Eye (tissue), 1 donor: ENCODE results near the gene KIF25.
"Not testable (repeated sequence)": the region's sequence is repeated elsewhere in the genome, so short reads cannot be mapped to it uniquely, and the experiment has no call there.

ENCODE experiments used
- DNase-seq: peaks from one replicate; pipeline ENCODE4 v3.0.0-alpha.2; 2015

The KIF25 gene

DNA sequence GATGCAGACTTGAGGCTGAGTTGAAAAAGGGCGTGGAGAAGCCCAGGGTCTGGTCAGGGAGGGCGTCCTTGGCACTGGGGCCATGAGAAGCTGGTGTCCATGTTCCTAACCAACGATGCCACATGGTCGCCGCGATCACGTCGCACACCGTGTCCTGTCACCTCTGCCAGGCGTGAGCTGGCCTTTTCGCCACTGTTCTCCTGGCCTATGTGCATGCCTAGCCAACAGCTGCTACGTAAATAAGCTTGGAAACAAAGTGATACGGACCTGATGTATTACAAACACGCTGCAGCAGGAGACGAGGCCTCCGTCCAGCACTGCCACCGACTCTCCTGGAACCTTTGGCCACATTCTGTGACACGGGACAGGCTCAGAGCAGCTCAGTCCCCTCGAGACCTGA is 22.0 kb upstream of the KIF25 start:
- no peak for DNase-seq

DNA sequence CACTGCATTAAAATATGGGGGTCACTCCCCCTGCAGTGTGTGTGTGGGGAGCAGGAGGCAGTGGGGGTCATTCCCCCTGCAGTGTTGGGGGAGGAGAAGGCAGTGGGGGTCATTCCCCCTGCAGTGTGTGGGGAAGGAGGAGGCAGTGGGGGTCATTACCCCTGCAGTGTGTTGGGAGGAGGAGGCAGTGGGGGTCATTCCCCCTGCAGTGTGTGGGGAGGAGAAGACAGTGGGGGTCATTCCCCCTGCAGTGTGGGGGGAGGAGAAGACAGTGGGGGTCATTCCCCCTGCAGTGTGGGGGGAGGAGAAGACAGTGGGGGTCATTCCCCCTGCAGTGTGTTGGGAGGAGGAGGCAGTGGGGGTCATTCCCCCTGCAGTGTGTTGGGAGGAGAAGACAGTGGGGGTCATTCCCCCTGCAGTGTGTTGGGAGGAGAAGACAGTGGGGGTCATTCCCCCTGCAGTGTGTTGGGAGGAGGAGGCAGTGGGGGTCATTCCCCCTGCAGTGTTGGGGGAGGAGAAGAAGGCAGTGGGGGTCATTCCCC is 21.3 kb upstream of the KIF25 start:
- not testable (repeated sequence) for DNase-seq

DNA sequence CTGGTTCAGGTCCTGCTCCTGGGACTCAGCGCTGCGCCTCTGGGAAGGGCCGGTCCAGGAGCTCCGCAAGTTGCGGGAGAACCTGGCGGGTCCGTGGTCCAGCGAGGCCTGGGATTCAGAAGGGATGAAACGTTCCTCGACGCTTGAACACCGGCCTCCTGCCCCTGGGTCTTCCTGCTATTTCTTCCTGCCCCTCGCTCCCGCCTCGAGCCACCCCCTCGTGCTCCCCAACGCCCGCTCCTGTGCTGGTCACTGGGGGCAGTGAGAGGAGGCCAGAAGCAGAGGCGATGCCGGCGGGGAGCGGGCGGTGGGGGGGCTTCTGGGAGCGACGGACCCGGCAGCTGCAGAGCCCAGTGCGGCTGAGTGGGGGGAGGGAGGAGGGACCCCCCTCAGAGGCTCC is 20.8 kb upstream of the KIF25 start:
- no peak for DNase-seq

DNA sequence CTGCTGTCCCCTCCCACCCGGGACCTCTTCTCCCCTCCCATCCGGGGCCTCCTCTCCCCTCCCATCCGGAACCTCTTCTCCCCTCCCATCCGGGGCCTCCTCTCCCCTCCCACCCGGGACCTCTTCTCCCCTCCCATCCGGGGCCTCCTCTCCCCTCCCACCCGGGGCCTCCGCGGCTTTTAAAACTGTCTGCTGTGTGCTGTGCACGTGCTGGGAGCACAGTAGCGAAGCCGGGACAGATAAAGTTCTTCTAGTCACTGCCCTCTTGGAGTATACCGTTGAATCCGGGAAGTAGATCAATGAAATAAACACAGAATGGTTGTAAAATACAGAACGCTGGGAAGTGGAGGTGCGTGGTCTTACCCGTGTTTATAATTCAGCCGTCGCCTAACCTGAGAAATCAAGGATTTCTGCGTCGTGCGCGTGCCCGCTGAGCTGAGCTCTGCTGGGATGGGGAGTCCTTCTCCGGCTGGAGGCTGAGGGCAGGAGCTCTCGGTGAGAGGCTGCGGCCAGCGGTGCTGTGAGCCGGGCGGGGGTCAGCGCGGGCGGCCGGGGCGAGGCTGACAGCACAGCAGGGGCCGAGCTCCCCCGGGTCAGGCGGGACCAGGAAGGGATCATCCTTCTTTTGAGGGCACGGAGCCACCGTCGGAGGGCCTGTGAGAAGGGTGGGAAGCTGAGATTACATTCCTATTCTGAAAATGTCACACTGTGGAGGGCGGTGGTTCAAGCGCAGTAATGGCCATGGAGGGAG is 19.6 kb upstream of the KIF25 start:
- DNase-seq: no peak

DNA sequence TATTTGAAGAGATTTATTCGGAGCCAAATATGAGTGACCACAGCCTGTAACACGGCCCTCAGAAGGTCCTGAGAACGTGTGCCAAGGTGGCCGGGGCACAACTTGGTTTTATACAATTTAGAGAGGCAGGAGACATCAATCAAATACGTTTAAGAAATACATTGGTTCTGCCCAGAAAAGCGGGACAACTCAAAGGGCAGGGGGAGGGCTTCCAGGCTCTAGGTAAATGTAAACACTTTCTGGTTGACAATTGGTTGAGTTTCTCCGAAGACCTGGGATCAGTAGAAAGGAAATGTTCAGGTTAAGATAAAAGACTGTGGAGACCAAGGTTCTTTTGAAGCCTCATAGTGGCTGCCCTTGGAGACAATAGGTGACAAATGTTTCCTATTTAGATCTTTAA is 18.9 kb upstream of the KIF25 start:
- DNase-seq: no peak

DNA sequence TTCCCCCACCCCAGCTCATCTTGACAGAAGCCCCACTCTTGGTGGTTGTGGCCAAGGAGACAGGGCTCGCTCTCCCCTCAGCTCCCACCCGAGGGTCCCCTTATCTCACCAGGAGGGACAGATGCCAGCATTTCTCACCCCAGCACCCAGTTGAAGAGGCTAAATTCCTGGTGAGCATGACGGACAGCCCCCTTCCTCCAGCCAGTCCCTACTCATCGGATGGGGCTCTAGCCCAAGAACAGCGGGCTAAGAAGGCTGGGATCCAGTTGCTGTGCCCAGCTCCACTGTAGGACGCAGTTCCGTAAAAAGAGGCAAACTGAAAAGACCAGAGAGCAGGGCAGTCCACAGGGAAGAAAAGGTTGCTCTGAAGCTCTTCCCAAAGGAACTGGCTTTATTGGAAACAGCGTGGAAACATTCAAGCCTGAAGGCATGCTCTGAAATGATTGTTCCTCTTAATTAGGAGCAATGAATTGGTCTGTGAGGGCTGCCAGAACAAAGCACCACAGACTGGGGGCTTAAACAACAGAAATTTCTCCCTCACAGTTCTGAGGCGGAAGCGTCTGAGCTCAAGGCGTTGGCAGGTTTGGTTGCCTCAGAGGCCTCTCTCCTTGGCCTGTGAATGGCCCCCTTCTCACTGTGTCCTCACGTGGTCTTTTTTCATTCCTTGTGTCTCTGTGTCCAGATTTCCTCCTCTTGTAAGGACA is 17.9 kb upstream of the KIF25 start:
- DNase-seq: peak; percentile 23

DNA sequence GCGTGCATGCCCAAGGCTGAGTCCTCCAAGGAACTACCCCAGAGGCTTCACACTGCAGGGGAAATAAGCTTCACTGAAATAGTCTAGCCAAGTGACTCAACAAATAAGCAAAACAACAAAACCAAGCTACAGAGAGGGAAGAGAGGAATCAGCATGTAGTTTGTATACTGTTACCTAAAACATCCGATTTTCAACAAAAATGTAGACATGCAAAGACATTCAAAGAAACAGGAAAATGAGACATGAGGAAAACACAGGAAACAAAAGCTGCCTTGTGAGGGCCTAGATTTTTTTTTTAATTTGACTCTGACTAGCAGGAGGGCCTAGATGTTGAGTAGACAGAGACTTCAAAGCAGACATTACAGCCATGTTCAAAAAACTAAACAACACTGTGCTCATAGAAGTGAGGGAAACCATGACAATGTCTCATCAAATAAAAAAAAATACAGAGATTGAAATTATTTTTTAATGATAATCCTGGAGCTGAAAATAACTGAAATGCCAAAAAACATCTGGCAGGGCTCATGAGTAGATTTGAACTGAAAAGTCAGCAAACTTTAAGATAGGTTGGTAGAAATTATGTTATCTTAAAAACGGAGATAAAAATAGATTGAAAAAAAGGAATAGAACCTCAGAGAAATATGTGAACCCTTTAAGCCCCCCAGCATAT is 16.4 kb upstream of the KIF25 start:
- no peak for DNase-seq

DNA sequence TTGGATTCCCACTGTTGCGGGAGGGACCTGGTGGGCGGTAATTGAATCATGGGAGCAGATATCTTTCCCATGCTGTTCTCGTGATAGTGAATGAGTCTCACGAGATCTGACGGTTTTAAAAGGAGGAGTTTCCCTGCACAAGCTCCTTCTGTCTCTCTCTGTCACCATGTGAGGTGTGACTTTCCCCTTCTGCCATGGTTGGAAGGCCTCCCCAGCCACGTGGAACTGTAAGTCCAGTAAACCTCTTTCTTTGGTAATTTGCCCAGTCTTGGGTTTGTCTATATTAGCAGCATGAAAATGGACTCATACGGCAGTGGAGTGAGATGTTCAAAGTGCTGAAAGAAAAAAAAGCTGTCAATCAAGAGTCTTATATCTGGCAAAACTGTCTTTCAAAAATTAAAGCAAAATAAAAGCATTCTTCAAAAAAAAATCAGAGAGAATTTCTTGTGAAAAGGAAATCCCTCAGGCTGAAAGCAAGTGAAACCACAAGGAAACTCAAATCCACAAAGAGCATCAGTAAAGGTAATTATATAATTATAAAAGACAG is 15.5 kb upstream of the KIF25 start:
- no peak for DNase-seq

DNA sequence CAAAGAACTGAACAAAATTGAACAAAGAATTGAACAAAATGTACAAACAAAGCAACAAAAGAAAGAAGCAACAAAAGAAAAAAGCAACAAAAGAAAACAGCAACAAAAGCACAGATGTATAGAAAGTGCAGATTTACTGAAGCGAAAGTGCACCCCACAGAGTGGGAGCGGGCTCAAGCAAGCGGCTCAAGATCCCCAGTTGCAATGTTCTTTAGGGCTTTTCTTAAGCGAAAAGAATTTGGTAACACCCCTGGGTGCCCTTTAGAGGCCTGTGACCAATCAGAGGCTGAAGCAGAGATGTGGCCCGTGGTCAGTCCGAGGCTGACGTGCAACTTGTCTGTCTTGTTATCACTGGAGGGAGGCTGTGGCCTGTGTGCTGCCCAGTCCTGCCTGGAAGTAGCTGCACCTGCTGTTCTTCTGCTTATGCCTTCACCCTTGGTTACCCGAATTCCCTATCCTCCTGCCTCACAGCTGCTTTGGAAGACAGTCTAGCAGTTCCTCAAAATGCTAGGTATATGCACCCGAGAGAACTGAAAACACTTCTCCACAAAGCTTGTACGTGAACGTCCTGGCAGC is 13.2 kb upstream of the KIF25 start:
- no peak for DNase-seq

DNA sequence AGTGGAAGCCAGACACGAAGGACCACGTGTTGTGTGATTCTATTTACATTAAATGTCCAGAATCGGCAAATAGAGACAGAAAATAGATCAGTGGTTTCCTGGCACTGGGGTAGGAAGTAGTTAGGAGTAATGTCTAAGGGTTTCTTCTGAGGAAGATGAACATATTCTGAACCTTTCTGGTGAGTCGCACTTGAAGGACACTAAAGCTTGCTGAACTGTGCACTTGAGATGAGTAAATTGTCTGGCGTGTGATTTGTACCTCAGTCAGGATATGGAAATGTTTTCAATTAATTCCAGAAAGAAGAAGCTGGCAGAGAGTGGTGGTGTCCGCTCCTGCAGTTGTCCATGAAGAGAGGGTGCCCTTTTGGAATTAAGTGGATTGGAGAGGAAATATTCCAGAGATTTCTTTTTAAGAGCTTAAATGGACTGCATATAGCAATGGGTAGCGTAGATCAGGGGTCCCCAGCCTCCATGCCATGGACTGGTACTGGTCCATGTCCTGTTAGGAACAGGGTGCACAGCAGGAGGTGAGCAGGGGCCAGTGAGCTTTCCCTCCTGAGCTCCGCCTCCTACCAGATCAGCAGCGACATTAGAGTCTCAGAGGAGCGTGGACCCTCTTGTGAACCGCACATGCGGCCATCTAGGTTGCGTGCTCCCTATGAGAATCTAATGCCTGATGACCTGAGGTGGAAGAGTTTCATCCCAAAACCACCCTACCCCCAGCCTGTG is 12.4 kb upstream of the KIF25 start:
- DNase-seq: no peak

DNA sequence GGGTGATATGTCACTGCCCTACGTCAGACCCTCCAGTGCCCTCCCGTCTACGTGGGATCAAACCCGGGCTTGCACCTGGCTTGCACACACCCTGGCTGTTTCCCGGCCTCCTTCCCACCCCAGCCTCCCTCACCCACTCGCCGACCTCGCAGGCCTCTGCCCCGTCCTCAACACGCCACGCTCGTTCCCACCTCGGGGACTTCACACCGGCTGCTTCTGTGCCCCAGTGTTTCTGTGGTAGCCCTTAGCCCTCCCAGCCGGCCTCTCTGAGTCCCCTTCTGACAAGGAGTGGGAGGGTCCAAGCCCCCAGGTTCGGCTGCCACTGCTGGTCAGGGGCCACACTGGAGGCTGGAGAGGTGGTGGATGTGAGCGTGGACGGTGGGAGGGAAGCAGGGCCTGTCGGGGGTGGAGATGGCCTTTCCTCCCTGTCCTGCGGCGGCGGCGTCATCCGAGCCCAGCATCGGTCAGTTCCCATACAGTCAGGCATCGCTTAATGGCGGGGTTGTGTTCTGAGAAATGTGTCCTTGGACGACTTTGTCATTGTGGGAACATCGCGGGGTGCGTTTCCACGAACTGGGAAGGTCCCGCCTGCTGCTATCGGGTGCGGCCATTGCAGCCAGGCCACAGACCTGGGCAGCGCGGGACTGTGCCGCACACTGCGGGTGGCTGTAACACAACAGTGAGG is 11.4 kb upstream of the KIF25 start:
- no peak for DNase-seq

DNA sequence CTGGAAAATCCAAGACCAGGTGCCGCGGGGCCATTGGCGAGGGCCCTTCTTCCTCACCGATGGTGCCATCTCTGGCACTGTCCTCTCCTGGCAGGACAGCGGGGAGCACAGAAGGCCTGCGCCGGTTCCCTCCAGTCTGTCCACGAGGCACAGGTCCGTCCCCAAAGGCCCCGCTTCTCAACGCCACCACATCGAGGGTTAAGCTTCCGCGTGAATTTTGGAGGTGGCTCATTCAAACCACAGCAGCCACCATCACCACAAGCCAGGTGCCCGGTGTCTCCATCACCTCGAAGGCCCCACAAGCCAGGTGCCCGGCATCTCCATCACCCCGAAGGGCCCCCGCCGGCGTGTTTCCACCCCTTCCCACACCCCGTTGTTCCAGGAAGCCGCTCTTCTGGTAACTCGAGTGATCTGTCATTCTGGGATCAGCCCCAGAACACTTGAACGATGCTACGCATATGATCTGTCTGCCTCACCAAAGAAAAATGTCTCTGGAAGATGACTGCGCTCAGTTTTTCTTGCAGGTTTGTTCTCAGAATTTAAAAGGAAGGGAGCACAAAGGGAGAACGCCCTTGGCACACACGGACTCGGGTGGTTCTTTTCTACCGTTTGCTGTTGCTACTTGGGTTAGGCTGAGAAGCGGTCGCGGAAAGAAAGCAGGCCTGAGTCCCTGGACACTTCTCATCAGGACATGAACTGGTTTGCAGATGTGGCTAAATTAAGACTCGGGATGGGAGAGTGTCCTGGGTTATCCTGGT is 9.9 kb upstream of the KIF25 start:
- DNase-seq: no peak

DNA sequence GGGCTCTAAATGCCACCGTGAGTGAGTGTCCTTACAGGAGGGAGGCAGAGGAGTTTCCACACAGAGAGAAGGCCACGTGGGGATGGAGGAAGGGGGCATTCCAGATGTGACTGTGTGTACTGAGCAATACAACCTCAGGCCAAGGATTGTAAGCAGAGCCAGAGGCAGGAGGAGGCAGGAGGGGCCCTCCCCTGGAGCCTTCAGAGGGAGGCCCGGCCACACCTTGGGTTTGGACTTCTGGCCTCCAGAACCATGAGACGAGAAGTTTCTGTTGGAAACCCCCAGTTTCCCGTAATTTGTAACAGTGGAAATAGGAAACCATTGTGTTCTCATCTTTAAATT is 9.3 kb upstream of the KIF25 start:
- no peak for DNase-seq

DNA sequence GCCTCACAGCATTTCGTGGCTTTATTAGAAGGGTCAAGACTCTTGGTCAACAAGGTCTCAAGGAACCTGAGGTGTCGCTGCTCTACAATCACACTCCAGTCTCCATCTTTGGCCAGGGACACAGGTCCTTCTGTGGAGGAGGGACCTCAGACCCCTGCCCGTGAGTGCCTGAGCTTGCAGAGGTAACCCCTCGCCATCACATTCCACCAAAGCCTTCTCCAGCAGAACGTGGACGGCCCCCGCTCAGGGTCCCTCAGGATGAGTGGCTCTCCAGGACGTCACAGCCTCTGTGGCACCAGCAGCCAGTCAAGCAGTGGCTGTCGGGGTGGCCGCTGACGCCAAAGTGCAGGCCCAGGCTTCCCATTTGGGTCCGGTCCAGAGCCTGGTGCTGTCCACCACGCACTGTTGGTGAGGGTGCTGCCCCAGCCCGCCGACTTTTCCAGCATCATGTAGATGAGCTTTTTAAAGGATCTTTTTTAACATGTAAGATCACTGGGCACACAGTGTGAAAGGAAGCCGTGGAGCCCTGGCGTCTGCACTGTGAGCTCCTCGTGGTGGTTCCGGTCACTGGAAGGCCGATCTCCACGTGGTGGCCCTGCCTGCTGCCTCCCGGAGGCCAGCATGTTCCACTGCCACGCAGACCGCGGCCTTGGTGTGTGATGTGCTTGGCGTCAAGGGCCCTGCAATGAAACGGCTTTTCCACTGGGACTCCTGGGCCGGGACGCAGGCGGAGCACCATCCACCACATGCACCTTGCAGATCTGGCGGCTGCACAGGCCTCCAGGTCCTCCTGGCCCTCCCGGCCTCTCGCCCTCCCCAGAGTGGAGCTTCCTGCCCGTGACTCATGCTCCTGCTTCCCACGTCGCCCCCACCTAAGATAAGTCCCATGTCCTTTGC is 8.3 kb upstream of the KIF25 start:
- DNase-seq: no peak

DNA sequence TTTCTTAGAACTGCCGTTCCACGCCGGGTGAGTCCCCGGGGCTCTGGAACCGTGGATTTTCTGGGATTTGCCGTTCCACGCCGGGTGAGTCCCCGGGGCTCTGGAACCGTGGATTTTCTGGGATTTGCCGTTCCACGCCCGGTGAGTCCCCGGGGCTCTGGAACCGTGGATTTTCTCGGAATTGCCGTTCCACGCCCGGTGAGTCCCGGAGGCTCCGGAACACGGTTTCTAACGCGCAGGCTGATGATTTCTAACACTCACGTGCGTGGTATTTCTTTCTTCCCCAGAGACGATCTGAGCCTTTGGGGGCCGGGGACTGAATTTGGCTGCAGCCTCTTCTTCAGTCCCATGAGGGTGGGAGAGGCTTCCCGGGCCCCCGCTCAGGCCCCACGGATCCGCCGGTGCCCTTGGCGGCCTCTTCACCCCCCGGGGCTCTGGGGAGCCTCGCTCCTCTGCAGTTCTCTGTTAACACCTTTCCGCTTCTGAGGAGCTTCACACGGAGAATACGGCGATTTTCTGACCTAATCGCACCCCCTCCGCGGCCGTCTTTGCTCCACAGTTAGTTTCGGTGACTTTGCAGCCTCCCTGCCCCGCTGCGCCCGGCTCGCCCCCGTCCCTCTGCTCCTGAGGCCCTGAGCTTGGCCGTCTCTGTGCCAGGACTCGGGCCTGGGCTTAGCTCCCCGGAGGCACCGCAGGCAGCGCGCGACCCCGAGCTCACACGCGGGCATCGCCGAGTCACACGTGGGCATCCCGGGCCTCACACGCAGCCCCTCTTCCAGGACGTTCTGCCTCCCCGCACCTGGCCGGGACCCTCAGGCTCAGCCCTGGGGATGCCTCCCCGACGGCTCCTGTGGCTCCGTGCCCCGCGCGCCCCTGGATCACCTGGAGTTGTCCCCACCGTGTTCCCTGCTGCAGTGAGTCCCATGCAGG is 7.2 kb upstream of the KIF25 start:
- no peak for DNase-seq

DNA sequence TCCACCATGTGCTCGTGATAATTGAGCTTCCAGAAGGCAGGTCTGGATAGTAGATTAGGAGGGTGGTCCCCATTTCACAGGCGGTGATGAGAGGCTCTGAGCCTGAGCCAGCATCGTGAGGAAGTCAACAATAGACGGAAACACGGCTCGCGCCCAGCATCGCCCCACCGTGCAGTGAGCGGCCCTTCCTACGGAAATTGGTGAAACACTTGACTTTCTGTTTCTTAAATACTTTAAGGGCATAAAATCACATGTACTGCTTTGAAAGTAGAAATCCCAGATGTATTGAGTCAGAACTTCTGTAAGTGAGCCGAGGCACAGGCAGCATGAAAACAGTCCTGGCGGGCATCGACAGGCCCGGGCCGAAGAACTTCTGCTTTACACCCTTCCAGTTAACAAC is 4.3 kb upstream of the KIF25 start:
- no peak for DNase-seq

DNA sequence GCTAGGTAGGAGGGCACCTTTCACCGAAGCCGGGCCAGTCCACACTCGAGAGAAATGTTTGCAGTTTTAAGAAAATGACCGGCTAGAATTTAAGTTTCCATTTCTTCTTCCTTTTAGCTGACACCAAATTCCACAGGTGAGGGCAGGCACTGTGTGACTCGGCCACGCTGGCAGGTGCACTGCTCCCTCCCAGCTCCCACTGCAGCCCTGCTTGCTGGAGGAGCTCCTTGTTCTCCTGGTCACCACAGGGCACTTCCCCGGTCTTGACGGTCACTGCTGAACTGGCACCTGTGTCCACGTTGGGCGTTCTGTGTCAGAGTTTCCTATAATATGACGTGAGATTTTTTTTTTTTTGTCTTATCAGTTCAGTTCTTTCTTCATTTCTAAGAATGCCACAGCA is 3.6 kb upstream of the KIF25 start:
- no peak for DNase-seq

DNA sequence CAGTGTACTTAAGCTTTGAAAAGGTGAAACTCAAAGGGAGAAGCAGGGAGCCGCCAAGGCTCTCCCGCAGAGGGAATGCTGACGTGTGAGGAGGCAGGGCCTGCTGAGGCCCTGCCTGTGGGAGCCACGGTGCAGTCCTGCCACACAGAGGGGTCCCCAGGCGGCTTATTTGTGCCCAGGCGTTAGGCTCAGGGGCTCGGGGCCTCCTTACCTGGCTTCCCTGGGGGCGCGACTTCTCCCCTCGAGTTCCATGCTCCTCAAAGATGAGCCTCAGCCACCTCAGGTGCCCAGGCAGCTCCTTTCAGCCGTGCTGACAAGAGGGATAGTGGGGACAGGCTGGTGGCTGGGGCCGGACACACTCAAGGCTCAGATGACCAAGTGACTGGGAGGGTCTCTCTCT is 2.2 kb upstream of the KIF25 start:
- no peak for DNase-seq

DNA sequence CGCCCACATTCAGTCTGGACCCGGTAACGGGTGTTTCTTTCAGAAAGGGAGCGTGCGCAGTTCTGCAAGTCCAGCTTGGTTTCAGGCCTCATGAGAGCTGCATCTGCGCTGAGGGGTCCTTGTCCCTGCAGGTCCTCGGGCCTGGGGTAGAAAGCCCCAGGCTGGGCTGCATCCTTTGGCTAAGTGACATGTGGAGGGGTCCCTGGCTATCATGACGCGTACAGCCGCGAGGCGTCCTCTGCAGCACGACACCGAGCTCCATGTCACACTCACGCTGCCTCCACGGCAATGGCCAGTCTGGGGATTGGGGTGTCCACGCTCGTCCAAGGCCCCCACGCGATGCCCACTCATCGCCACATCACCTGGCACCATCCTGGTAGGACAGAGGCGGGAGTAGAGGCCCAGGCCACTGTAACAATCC is 1.7 kb upstream of the KIF25 start:
- DNase-seq: no peak
